ENCODE results near the gene CCL3. TPM values are rescaled to one million over a fixed set of nuclear protein-coding genes. Genes with fewer than 3 reads are reported as not detected.

CCL3 gene
- total and polyA plus RNA-seq, 2 experiments from 2014 or later: not detected

GRCh38 chr17:36092230-36092629 lies 2.3 kb upstream of the CCL3 start:
- Histone ChIP-seq H4K20me1 (replicated peaks; ENCODE audit: insufficient read depth) (no peaks in the 10 kb centered on the region), H2AFZ (no peak overlapping the region), H3K4me1 (ENCODE audit: insufficient read depth) (no peaks in the 10 kb centered on the region), H3K27me3 (ENCODE audit: insufficient read depth) (no peaks in the 10 kb centered on the region), H3F3A (replicated peaks; ENCODE audit: low read depth) (no peaks in the 10 kb centered on the region), H3K27ac (ENCODE audit: low read depth) (no peak overlapping the region), H3K79me2 (replicated peaks; ENCODE audit: insufficient read depth) (no peaks in the 10 kb centered on the region), H3K4me3 (no peak overlapping the region), H3K9me2 (ENCODE audit: insufficient read depth) (no peaks in the 10 kb centered on the region), H3K36me3 (ENCODE audit: insufficient read depth) (no peaks in the 10 kb centered on the region), H3K4me2 (no peak overlapping the region)
- DNase-seq (ENCODE audit: low spot score) (no peak), ATAC-seq (no peak)
- Mint-ChIP-seq H3K4me1 (peaks cover 7% of the 10 kb centered on the region), H3K9me3 (no peaks in the 10 kb centered on the region; the same call in 2 of the 3 replicates), H3K27ac (no peak overlapping the region), H3K4me3 (no peak overlapping the region), H3K27me3 (ENCODE audit: insufficient read depth, low read depth, poor library complexity) (peaks cover 10% of the 10 kb centered on the region), H3K36me3 (ENCODE audit: low read depth) (no peaks in the 10 kb centered on the region)
- no peak for TF ChIP-seq CREB1 (CRISPR knock-in tag; IDR thresholded peaks at IDR 0.05; ENCODE audit: low read depth)

DNA sequence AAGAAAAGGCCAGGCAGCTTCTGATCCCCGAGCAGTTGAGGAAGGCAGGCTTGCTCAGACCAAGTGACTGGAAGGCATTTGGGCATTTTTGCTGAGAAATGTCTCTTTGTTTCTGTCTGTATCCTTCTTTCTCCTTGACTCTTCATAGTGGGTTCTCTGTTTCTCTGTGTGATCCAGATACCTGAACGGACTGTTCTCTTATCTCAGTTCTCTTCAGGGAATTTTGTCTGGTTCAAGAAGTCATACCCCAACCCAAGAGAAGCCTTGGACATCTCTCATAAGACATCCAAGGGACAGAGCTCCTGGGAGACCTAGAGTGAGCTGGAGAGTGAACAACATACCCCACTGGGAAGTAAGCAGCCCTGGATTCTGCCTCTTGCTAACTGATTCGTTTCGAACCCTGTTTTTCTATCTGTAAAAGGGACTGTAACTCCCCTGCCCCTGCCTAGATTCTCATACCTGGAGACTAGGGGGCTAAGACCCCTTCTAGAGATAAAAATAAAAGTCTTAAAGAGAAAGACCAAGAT lies 541 bp downstream of the CCL3 start:
- Histone ChIP-seq H3K9me2 (ENCODE audit: insufficient read depth) (no peaks in the 10 kb centered on the region), H3K27ac (ENCODE audit: low read depth) (no peak overlapping the region), H3K79me2 (replicated peaks; ENCODE audit: insufficient read depth) (no peaks in the 10 kb centered on the region), H3K4me3 (no peak overlapping the region), H3K4me2 (no peak overlapping the region), H4K20me1 (replicated peaks; ENCODE audit: insufficient read depth) (no peaks in the 10 kb centered on the region), H3K36me3 (ENCODE audit: insufficient read depth) (no peaks in the 10 kb centered on the region), H3K4me1 (ENCODE audit: insufficient read depth) (peaks cover 15% of the 10 kb centered on the region; the same call in 1 of the 2 replicates), H3F3A (replicated peaks; ENCODE audit: low read depth) (no peaks in the 10 kb centered on the region), H2AFZ (0 out of 2 replicates have a peak overlapping the region, but pooled peaks have one; percentile 43), H3K27me3 (ENCODE audit: insufficient read depth) (no peaks in the 10 kb centered on the region)
- Mint-ChIP-seq H3K4me1 (peaks cover 16% of the 10 kb centered on the region), H3K9me3 (no peaks in the 10 kb centered on the region), H3K27me3 (ENCODE audit: insufficient read depth, low read depth, poor library complexity) (peaks cover 7% of the 10 kb centered on the region), H3K4me3 (no peak overlapping the region), H3K36me3 (ENCODE audit: low read depth) (no peaks in the 10 kb centered on the region), H3K27ac (no peak overlapping the region)
- ATAC-seq (no peak), DNase-seq (ENCODE audit: low spot score) (no peak)
- no peak for TF ChIP-seq ZNF114 (CRISPR knock-in tag; IDR thresholded peaks at IDR 0.05)
- no peak for TF ChIP-seq POLR2AphosphoS5 (IDR thresholded peaks at IDR 0.05; ENCODE audit: low read depth)
- TF ChIP-seq NANOG (IDR thresholded peaks at IDR 0.05; ENCODE audit: borderline replicate concordance): no peak
- TF ChIP-seq STAT1 (IDR thresholded peaks at IDR 0.05; ENCODE audit: unreplicated experiment): no peak
- TF ChIP-seq, protein P1, sequence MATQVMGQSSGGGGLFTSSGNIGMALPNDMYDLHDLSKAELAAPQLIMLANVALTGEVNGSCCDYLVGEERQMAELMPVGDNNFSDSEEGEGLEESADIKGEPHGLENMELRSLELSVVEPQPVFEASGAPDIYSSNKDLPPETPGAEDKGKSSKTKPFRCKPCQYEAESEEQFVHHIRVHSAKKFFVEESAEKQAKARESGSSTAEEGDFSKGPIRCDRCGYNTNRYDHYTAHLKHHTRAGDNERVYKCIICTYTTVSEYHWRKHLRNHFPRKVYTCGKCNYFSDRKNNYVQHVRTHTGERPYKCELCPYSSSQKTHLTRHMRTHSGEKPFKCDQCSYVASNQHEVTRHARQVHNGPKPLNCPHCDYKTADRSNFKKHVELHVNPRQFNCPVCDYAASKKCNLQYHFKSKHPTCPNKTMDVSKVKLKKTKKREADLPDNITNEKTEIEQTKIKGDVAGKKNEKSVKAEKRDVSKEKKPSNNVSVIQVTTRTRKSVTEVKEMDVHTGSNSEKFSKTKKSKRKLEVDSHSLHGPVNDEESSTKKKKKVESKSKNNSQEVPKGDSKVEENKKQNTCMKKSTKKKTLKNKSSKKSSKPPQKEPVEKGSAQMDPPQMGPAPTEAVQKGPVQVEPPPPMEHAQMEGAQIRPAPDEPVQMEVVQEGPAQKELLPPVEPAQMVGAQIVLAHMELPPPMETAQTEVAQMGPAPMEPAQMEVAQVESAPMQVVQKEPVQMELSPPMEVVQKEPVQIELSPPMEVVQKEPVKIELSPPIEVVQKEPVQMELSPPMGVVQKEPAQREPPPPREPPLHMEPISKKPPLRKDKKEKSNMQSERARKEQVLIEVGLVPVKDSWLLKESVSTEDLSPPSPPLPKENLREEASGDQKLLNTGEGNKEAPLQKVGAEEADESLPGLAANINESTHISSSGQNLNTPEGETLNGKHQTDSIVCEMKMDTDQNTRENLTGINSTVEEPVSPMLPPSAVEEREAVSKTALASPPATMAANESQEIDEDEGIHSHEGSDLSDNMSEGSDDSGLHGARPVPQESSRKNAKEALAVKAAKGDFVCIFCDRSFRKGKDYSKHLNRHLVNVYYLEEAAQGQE (IDR thresholded peaks at IDR 0.05; ENCODE audit: unreplicated experiment): no peak
- TF ChIP-seq JUNB (IDR thresholded peaks at IDR 0.05; ENCODE audit: unreplicated experiment): no peak
- no peak for TF ChIP-seq ZNF331 (CRISPR knock-in tag; IDR thresholded peaks at IDR 0.05; ENCODE audit: low read depth)
- TF ChIP-seq EZH2 (IDR thresholded peaks at IDR 0.05; ENCODE audit: low read depth, unreplicated experiment): no peak
